Common myeloid progenitor, CD34-positive (primary cell): ENCODE measurements around the gene VWA2.

Experiments
- CTCF ChIA-PET: fragments of 350-600 bp; sonication (Branson Sonifier 250); formaldehyde crosslinking; loops from one replicate; lab custom pipeline; 2021; ENCODE audit warnings: antibody characterized with exemption; lab: Charles Lee
- POLR2A ChIA-PET: fragments of 350-600 bp; sonication (Branson Sonifier 250); formaldehyde crosslinking; loops from one replicate; lab custom pipeline; 2021; ENCODE audit warnings: antibody characterized with exemption; lab: Charles Lee
- DNase-seq, 3 donors: peaks; one replicate each; pipeline versions ENCODE4 v3.0.0 to v3.0.0-alpha.2; 2013
- H3K27ac ChIP-seq, 2 experiments: 1 replicate in 1 of 2; 2 replicates in 1 of 2; pipeline ENCODE4 v1.7.0; 2013; ENCODE audit warnings: inconsistent platforms in 2 of 2, low read length in 2 of 2, mild to moderate bottlenecking in 2 of 2, low read depth in 1 of 2, moderate library complexity in 1 of 2; ENCODE audit not compliant: severe bottlenecking in 2 of 2, insufficient read depth in 1 of 2, poor library complexity in 1 of 2
- H3K27me3 ChIP-seq, 5 experiments: replicated peaks in 2 of 5; 1 replicate in 3 of 5; 2 replicates in 2 of 5; pipeline versions ENCODE4 v1.6.1 to v1.7.0; 2013; ENCODE audit warnings: low read length in 4 of 5, mild to moderate bottlenecking in 2 of 5, moderate library complexity in 2 of 5, inconsistent platforms in 1 of 5; ENCODE audit not compliant: insufficient read depth in 5 of 5, control insufficient read depth in 4 of 5
- H3K36me3 ChIP-seq, 4 experiments: 1 replicate in 2 of 4; 2 replicates in 2 of 4; pipeline versions ENCODE4 v1.6.1 to v1.7.0; 2013; ENCODE audit warnings: low read length in 3 of 4, control low read depth in 1 of 4, mild to moderate bottlenecking in 1 of 4; ENCODE audit not compliant: control insufficient read depth in 4 of 4, insufficient read depth in 4 of 4
- H3K4me1 ChIP-seq, 4 experiments: 1 replicate in 3 of 4; 2 replicates in 1 of 4; pipeline versions ENCODE4 v1.6.1 to v1.7.1; 2013; ENCODE audit warnings: low read length in 3 of 4, mild to moderate bottlenecking in 3 of 4, control low read depth in 1 of 4, inconsistent platforms in 1 of 4, moderate library complexity in 1 of 4; ENCODE audit not compliant: control insufficient read depth in 4 of 4, insufficient read depth in 4 of 4; ENCODE audit errors: control extremely low read depth in 1 of 4
- H3K4me3 ChIP-seq, 7 experiments: 1 replicate in 4 of 7; 2 replicates in 3 of 7; pipeline versions ENCODE4 v1.5.1 to v1.7.0; 2013; ENCODE audit warnings: mild to moderate bottlenecking in 7 of 7, low read length in 6 of 7, moderate library complexity in 6 of 7, inconsistent platforms in 2 of 7, low read depth in 2 of 7, control low read depth in 1 of 7; ENCODE audit not compliant: insufficient read depth in 4 of 7, control insufficient read depth in 1 of 7; ENCODE audit errors: extremely low read depth in 1 of 7
- H3K9me3 ChIP-seq, 5 experiments: 1 replicate in 4 of 5; 2 replicates in 1 of 5; pipeline versions ENCODE4 v1.6.1 to v1.7.1; 2013; ENCODE audit warnings: low read length in 4 of 5, mild to moderate bottlenecking in 2 of 5, inconsistent platforms in 1 of 5, low read depth in 1 of 5, moderate library complexity in 1 of 5; ENCODE audit not compliant: control insufficient read depth in 4 of 5, insufficient read depth in 2 of 5; ENCODE audit errors: control extremely low read depth in 1 of 5
- WGBS: methylation state at CpG from one replicate; pipeline ENCODE4 v1.1.5; 2013; ENCODE audit not compliant: insufficient coverage; 5-methylcytosine and 5-hydroxymethylcytosine counted together

The VWA2 gene

DNA sequence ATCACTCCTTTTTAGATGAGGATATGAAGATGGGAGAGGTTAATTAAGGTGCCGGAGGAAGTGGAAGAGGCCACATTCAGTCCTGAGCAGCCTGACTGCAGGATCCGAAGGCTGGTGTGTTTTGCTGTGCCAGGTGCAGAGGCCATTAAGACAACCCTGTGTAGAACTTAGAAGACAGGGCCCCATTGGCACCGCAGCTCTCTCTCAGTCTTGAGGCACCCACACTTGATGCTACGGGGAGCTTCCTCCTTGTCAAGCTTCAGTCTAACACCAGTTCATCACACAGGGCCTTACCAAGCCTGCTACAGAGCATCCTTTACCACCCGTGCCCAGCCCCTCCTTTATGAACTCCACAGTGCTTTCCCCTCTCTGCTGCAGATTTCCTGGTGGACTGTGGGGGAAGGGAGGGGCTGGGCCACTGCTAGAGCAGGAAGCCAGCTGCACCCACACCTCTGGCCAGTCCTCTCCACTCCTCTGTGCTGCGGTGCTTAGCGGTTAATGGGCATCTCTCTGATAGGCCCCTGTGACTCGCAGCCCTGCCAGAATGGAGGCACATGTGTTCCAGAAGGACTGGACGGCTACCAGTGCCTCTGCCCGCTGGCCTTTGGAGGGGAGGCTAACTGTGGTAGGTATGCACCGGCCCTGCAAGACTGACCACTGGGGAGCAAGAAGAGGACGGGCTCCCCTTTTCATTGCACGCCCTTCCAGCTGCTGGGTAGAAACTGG is 45.5 kb downstream of the VWA2 start:
- POLR2A ChIA-PET = no interaction called here
- no peaks in the 10 kb centered on the region for H3K27me3 ChIP-seq
- no peak overlapping the region for H3K4me3 ChIP-seq
- H3K27ac ChIP-seq = no peak overlapping the region
- 91% methylated on average over 12 of the region's 13 CpGs for WGBS
- peaks cover 0 to 2% (median 0%) of the 10 kb centered on the region in 4 experiments for H3K36me3 ChIP-seq
- no peak for DNase-seq
- CTCF ChIA-PET = interaction anchor here (1.1 kb wide), 1 partner anchor 19 kb away, joined by 6 read pairs; no protein-coding TSS in a partner anchor
- H3K9me3 ChIP-seq = no peaks in the 10 kb centered on the region
- H3K4me1 ChIP-seq = peaks cover 0 to 11% (median 6%) of the 10 kb centered on the region in 4 experiments

DNA sequence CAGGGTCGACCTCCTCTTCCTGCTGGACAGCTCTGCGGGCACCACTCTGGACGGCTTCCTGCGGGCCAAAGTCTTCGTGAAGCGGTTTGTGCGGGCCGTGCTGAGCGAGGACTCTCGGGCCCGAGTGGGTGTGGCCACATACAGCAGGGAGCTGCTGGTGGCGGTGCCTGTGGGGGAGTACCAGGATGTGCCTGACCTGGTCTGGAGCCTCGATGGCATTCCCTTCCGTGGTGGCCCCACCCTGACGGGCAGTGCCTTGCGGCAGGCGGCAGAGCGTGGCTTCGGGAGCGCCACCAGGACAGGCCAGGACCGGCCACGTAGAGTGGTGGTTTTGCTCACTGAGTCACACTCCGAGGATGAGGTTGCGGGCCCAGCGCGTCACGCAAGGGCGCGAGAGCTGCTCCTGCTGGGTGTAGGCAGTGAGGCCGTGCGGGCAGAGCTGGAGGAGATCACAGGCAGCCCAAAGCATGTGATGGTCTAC is 46.9 kb downstream of the VWA2 start:
- no peaks in the 10 kb centered on the region for H3K9me3 ChIP-seq
- no peak for DNase-seq
- H3K27me3 ChIP-seq = no peaks in the 10 kb centered on the region
- peaks cover 0 to 11% (median 6%) of the 10 kb centered on the region in 4 experiments for H3K4me1 ChIP-seq
- peaks cover 0 to 2% (median 0%) of the 10 kb centered on the region in 4 experiments for H3K36me3 ChIP-seq
- no peak overlapping the region for H3K4me3 ChIP-seq
- ChIA-PET POLR2A (no interaction called here), CTCF (interaction anchor here (1.3 kb wide), 1 partner anchor 17 kb away, joined by 5 read pairs; no protein-coding TSS in a partner anchor)
- H3K27ac ChIP-seq = no peak overlapping the region
- WGBS = 96% methylated on average over 31 of the region's 31 CpGs

DNA sequence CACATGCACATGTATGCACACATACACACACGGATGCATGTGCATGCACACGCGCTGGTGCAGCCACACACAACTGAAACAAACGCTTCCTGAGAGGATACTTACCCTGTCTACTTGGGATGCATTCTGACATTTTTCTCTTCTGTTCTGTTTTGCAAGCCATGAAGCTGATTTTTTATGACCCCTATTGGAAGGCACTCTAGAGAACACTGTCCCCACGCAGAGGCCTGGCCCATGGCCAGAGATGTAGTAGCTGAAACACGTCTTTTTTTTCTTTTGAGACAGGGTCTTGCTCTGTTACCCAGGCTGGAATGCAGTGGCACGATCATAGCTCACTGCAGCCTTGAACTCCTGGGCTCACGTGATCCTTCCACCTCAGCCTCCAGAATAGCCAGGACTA is 47.9 kb downstream of the VWA2 start:
- 89% methylated on average over 6 of the region's 8 CpGs for WGBS
- H3K4me1 ChIP-seq = peaks cover 0 to 11% (median 6%) of the 10 kb centered on the region in 4 experiments
- POLR2A ChIA-PET = no interaction called here
- H3K36me3 ChIP-seq = peaks cover 0 to 2% (median 0%) of the 10 kb centered on the region in 4 experiments
- no peaks in the 10 kb centered on the region for H3K9me3 ChIP-seq
- CTCF ChIA-PET = interaction anchor here (1.3 kb wide), 1 partner anchor 16 kb away, joined by 5 read pairs; no protein-coding TSS in a partner anchor
- H3K4me3 ChIP-seq = no peak overlapping the region
- H3K27me3 ChIP-seq = no peaks in the 10 kb centered on the region
- no peak for DNase-seq
- H3K27ac ChIP-seq = no peak overlapping the region

DNA sequence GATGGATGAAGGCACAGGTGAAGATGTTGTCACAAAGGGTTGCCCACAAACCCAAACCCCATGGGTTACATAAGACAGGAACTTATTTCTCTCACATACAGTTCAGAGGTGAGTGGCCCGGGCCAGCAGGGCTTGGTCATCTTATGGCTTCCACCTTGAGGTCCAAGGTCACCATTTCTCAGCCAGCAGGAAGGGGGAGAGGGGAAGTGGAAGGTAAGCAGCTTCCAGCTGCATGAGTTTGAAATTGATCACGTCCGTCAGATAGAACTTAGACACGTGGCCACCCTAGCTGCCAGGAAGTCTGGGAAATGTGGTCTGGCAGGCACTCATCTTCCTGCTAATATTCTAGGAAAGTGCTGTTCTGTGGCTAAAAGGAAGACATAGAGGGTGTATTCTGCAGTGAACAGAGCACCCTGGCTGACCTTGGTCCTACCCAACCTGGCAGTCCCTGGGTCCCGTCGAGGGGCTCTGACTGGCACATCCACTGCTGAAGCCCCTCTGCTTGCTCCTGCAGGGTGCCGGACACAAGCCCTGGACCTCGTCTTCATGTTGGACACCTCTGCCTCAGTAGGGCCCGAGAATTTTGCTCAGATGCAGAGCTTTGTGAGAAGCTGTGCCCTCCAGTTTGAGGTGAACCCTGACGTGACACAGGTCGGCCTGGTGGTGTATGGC is 49.5 kb downstream of the VWA2 start:
- Histone ChIP-seq H3K4me3 (peak overlapping the region in 1 of 7 experiments; percentile 6), H3K27ac (no peak overlapping the region), H3K27me3 (no peaks in the 10 kb centered on the region), H3K9me3 (no peaks in the 10 kb centered on the region), H3K36me3 (peaks cover 0 to 2% (median 0%) of the 10 kb centered on the region in 4 experiments), H3K4me1 (peaks cover 0 to 11% (median 6%) of the 10 kb centered on the region in 4 experiments)
- CTCF ChIA-PET = interaction anchor here (0.9 to 2.8 kb wide), 2 partner anchors 10 to 15 kb away, joined by 3 to 14 read pairs; no protein-coding TSS in a partner anchor
- WGBS = 71% methylated on average over 9 of the region's 11 CpGs
- POLR2A ChIA-PET = no interaction called here
- DNase-seq = no peak

DNA sequence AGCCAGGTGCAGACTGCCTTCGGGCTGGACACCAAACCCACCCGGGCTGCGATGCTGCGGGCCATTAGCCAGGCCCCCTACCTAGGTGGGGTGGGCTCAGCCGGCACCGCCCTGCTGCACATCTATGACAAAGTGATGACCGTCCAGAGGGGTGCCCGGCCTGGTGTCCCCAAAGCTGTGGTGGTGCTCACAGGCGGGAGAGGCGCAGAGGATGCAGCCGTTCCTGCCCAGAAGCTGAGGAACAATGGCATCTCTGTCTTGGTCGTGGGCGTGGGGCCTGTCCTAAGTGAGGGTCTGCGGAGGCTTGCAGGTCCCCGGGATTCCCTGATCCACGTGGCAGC is 50.0 kb downstream of the VWA2 start:
- WGBS = 94% methylated on average over 13 of the region's 16 CpGs
- no peak overlapping the region for H3K27ac ChIP-seq
- peak overlapping the region in 1 of 7 experiments; percentile 6 for H3K4me3 ChIP-seq
- no peaks in the 10 kb centered on the region for H3K9me3 ChIP-seq
- DNase-seq = no peak
- H3K27me3 ChIP-seq = no peaks in the 10 kb centered on the region
- ChIA-PET POLR2A (no interaction called here), CTCF (interaction anchor here (0.7 to 2.8 kb wide), 3 partner anchors 10 to 356 kb away, joined by 3 to 14 read pairs (median 3); no protein-coding TSS in a partner anchor)
- peaks cover 0 to 2% (median 0%) of the 10 kb centered on the region in 4 experiments for H3K36me3 ChIP-seq
- peaks cover 0 to 11% (median 6%) of the 10 kb centered on the region in 4 experiments for H3K4me1 ChIP-seq

DNA sequence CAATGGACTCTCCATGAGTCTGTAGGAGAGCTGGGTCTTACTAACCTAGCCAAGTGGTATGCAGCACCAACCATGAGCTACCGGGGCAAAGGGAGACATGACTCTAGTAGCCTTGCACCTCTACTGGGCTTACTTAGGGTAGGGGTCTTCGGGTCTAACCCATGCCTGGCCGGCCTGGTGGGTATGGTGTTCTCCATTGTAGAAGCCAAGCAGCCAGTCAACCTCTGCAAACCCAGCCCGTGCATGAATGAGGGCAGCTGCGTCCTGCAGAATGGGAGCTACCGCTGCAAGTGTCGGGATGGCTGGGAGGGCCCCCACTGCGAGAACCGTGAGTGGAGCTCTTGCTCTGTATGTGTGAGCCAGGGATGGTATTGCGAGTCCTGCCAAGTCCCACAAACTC is 51.0 kb downstream of the VWA2 start:
- H3K4me1 ChIP-seq = peaks cover 0 to 11% (median 6%) of the 10 kb centered on the region in 4 experiments
- peaks cover 0 to 3% (median 0%) of the 10 kb centered on the region in 5 experiments for H3K9me3 ChIP-seq
- no peak overlapping the region for H3K4me3 ChIP-seq
- POLR2A ChIA-PET = no interaction called here
- peaks cover 0 to 8% (median under 1%) of the 10 kb centered on the region in 4 experiments for H3K36me3 ChIP-seq
- over 99% methylated on average over 9 of the region's 10 CpGs for WGBS
- CTCF ChIA-PET = interaction anchor here (0.7 to 2.8 kb wide), 3 partner anchors 14 to 357 kb away, joined by 3 to 14 read pairs (median 3); no protein-coding TSS in a partner anchor
- H3K27ac ChIP-seq = no peak overlapping the region
- no peak for DNase-seq
- no peaks in the 10 kb centered on the region for H3K27me3 ChIP-seq
